Ramos (cell line): Measurements from ENCODE around the gene GNG10.
"Not testable (repeated sequence)": the region's sequence is repeated elsewhere in the genome, so short reads cannot be mapped to it uniquely, and the experiment has no call there.

Source experiments
- in situ Hi-C: fragments of 300-500 bp; cut with MboI; formaldehyde crosslinking; loops from one replicate; pipeline ENCODE4 v1.14.3; 2022; ENCODE audit warnings: low sequenced_read_pairs; ENCODE audit not compliant: unreplicated experiment

Gene GNG10

DNA sequence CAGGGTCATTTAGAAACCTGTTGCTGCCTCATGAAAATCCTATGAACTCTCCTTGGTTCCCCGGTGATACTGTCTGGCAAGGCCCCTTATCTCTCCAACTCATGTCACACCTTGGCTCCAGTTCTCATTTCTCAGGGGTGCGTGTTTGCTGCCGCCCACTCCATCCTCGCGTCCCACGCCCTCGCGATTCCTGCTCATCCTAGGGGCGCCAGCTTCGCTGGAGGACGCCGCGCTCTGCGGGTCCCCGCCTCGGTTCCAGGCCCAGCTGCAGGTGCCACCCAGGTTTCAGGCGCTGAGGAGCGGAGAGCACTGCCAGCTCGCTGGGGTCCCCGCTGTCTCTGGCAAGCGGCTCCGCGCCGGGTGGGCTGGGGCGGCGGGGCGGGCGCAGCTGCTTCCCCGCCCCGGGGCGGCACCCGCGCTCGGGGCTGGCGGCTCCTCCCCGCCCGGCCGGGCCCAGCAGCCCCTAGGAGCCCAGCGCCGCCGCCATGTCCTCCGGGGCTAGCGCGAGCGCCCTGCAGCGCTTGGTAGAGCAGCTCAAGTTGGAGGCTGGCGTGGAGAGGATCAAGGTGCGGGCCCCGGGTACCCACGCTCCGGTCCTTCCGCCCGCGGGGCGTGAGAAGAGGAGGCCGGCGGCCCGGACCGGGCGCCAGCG lies at the start of gene GNG10:
Gene GNG10 (plus strand): TSS at position 456 of the 652 bp plus-strand sequence. CDS start 30 bp downstream, at position 486.
- in situ Hi-C loops, result no loop called here

- in situ Hi-C loops, result no loop called here
Observed at GRCh38 chr9:111613436-111614040, 47.9 kb upstream of the GNG10 start.

DNA sequence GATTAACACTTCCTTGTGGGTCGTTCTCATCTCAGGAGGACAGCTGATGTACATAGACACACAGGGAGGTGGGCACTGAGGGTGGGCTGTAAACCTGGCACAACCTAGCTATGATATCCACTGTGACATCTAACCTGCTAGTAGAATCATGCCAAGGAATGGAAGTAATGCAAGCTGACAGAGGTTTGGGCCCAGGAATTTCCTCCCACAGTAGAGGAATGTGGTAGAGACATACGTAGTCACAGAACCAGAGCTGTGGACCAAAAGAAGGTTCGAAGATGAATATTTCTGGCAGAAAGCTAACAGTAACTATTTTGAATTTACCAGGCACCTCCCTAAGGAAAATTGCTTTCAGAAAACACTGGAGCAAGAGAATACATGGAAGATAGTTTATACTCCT lies 45.5 kb upstream of the GNG10 start:
- in situ Hi-C loops, result no loop called here

GRCh38 chr9:111617349-111617748 lies 44.1 kb upstream of the GNG10 start:
- in situ Hi-C loops, result not testable (repeated sequence)

DNA sequence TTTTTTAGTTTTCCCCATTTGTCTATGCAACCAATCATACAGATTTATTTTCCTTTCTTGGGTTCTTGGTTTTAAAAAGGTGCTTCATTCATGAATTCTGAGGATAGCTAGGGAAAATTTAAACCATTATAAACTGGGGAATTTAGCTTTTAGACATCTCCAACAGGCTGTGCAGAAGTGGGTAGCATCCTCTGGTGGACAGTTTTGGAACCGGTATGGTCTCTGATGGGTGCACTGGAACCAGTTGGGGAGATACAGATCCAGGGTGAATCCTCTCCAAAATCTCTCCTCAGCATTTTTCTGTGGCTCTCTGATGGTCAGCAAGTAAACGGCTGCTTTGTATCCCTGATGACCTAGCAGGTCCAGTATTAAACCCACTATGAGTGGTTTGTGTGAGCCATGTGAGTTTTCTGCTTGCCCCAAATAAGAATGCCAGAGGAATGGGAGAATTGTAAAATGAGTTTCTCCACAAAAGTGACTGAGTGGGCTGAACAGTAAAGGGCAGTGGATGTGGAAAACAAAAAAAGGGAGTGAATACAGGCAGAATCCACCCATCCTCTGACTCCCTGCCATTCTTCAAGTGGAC lies 39.4 kb upstream of the GNG10 start:
- in situ Hi-C loops, result no loop called here

DNA sequence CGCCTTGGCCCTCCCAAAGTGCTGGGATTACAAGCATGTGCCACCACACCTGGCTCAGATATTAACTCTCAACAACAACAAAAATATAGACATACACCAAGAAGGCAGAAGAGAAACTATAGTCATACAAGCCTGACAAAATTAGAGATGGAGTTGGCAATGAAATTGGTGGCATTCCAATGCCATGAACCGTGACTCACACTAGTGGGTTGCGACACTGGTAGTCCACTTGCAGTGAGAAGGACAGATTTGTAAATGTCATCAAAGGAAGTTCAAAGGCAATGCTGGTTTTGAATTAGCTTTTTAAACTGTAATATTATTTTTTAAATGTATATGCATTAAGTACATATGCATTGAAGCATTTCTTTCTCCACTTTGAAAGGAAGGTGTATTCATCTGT lies 38.8 kb upstream of the GNG10 start:
- in situ Hi-C loops, result no loop called here

- in situ Hi-C loops, result no loop called here
Observed at GRCh38 chr9:111627260-111627963, 34.0 kb upstream of the GNG10 start.

DNA sequence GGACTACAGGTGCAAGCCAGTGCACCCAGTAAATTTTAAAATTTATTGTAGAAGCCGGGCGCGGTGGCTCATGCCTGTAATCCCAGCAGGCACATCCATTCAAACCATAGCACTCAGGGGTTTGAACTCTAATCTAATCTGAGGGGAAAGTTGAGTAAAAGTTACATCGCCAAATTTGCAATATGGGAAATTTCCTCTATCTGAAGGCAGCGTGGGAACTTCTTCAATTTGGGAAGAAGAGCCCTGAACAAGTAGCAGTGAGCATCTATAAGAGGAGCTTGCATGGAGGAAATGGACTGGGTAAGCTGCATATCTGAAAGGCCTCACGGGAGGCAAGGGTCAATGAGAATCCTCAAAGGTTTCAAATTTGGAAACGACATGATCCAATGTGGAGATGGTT lies 33.0 kb upstream of the GNG10 start:
- in situ Hi-C loops, result no loop called here

DNA sequence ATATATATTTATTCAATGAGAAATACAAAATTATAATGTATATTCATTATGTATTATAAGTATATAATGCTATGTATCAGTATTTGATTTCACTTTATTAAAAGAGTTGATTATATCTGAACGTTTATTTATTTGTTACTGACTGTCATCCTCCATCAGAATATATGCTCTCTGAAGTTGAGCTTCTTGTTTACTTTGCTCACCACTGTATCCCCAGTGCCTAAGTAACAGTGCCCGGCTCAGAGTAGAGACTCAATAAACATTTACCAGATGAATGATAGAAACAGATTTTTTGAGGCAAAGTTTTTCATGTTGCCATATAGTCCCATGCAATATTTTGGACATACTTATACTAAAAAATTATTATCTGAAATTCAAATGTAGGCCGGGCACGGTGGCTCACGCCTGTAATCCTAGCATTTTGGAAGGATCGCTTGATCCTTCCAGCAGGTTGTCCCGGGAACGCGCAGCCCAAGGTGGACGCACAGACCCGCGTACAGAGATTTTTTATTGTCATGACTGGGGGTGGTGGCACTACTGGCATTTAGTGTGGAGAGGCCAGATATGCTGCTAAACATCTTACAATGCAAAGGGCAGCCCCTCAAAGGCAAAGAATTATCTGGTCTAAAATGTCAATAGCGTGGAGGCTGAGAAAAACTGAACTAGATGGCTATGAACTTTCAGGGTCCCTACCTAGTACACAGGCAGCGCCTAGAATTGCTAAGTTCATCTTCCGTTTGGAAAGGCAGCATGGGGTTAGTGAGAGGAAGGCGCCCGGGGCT lies 31.0 kb upstream of the GNG10 start:
- in situ Hi-C loops, result no loop called here

DNA sequence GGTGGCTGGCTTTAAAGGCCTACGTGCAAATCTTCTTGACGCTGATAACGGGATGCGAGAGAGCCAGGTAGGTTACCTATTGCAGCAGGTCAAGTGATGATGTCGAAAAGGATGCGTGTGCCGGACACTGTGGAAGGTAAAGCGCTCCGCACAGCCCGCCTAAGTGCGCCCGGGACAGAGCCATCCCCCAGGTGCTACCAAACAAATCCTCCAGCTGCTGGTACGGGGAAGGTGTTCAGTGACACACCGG lies 30.5 kb upstream of the GNG10 start:
- in situ Hi-C loops, result no loop called here

DNA sequence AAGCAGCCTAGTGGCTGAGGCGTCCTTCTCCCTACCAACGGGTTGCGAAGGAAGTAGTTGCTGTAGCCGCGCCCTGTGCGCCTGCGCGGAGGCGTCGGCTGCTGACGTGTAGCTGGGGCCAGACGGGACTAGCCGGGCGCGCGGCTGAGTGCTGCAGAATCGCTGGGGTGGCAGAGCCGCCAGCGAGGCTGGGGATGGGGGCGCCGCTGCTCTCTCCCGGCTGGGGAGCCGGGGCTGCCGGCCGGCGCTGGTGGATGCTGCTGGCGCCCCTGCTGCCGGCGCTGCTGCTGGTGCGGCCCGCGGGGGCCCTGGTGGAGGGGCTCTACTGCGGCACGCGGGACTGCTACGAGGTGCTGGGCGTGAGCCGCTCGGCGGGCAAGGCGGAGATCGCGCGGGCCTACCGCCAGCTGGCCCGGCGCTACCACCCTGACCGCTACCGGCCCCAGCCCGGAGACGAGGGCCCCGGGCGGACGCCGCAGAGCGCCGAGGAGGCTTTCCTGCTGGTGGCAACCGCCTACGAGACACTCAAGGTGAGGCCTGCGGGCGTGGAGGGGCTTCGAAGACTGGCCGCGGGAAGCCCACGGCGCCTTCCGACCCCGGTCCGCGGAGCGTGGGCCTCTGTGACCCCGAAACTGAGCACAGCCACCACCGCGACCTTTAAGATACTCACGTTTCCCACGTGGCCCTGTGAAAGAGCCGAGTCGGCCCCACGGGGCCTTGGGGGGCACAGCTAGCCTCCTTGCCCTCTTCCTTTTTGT lies 30.0 kb upstream of the GNG10 start, which contains the start of gene DNAJC25:
Gene DNAJC25 (plus strand): TSS at position 121 of the 758 bp plus-strand sequence. CDS start 74 bp downstream, at position 195.
- in situ Hi-C loops, result no loop called here

DNA sequence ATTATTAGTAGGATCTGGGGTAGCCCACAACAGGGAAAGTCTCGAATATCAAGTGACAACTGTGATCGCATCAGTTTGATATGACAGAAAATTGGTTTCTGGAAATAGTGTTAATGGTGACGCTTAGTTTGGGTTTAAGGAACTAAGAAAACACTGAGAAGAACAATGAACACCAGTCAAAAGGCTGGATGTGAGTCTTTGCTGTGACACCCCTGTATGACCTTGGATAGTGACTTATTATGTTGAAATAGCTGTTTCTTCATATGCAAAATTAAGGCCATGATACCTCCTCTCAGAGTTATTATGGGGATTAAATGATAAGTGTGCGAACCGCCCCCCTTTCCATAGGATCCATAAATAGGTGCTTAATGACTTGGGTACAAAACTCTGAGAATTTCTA lies 29.3 kb upstream of the GNG10 start:
- in situ Hi-C loops, result no loop called here

DNA sequence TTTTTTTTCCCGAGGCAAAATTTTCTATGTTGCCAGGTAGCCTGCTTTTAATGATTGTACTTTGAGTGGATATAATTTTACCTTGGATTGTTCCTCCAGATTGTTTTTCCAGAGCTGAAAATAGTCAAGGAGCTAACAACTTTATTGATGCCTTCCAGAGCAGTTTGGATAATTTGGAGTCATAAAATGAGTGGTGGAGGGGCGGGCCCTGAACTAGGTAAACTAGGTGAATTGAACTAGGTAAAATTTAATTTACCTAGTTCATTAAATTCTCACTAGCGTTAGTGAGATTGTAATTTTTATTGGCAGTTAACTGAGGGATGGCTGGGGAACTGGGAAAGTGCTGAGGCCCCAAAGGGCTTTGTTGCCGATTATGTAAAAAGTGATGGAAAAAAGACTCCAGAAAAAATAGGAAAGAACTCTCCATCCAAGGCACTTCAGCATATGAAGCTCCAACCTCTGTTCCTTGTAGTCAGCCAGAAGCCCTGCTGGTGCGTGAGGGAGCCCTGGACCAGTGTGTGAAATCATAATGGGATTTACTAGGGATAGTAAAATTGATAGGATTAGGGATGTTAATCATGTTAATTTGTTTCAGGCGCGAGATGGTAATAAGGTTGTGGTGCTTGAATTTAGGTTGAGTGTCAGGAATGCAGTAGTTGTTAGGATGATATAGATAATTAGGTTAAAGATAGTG lies 28.6 kb upstream of the GNG10 start:
- in situ Hi-C loops, result no loop called here

DNA sequence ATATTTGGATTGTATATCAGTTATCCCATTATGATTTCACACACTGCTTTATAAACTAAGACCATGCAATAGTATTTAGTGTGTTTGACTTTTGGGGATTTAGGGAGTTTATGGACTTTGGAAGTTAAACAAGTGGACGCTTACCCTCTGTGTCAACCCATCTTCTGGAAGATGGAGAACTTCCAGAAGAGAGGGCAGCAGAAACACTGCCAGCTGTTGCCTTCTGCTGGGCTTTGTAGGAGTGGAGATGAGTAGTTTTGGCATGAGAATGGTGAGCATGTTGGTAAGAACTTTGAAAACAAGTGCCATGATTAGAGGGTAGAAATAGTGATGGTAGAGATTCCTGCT lies 28.0 kb upstream of the GNG10 start:
- in situ Hi-C loops, result no loop called here

DNA sequence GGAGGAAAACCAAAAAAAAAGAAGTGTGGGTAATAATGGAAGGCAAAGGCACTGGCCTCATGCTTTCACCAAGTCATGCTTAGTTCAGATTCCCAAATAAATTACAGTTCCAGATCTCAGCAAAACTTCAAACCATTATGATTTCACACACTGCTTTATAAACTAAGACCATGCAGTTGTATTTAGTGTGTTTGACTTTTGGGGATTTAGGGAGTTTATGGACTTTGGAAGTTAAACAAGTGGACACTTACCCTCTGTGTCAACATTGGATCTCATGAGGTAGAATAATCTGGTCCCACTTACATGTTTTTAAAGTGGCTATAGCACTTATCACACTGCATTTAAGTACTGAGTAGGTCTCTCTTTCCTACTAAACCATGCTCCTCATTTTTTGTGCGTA lies 26.5 kb upstream of the GNG10 start:
- in situ Hi-C loops, result no loop called here

- in situ Hi-C loops, result no loop called here
Observed at GRCh38 chr9:111637421-111637950, 23.9 kb upstream of the GNG10 start.

DNA sequence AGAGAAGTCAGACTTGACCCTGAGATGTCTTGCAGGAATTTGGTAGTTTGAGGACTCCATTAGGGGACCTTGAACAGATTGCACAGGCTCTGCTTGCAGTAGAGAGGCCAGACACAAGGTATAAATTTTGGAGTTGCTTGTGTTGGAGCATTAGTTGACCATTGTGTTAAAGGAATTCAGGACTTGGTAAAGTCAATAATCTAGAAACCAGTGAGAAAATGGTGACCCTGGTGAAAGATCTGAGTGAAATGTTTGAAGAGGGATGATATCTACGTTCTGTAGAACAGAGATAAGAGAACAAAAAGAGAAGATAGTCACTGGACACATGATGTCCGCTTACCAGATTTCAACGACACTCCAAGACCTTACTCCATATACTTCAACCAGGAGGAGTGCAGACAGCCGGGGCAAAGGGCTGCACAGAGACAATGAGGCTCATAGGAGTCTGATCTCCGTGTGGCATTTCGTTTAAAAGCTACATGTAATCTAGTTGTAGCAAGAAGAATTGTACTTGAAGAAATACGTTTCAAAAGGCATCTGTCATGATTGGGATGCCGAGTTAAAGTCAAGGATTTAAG lies 17.1 kb upstream of the GNG10 start:
- in situ Hi-C loops, result no loop called here

DNA sequence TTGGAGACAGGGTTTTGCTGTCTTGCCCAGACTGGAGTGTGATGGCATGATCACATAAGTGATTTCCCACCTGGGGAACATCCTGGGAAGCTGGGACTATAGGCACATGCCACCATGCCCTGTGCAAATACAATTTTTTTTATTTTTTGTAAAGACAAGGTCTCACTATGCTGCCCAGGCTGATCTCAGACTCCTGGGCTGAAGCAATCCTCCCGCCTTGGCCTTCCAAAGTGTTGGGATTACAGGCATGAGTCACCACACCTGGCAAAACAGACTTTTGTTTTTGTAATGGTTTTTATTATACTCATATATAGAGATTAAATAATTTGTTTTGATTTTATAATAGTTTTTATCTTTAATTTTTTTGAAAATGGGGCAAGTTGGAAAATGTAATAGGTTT lies 15.6 kb upstream of the GNG10 start:
- in situ Hi-C loops, result no loop called here

- in situ Hi-C loops, result no loop called here
Observed at GRCh38 chr9:111646417-111646816, 15.0 kb upstream of the GNG10 start.
